ENCODE results near the gene USP54. TPM values are rescaled to one million over a fixed set of nuclear protein-coding genes. Genes with fewer than 3 reads are reported as not detected.

USP54 gene
- total RNA-seq, 2 donors from 2014 or later = 70.8 to 151 TPM

DNA sequence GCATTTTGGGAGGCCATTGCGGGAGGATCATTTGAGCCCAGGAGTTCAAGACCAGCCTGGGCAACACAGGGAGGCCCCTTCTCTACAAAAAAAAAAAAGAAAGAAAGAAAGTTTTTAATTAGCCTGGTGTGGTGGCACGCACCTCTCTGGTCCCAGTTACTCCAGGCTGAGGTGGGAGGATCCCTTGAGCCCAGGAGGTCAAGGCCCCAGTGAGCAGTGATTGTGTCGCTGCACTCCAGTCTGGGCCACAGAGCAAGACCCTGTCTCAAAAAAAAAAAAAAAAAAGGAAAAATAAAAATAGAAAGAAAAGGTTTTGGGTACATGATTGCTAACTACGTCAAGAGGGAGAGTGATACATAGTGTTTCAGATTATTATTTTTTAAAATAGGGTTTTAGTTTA, 2.0 kb upstream of the USP54 start:
- no peaks in the 10 kb centered on the region for H3K9me3 ChIP-seq
- intact Hi-C loops (cut with DNase I) = no loop called here

DNA sequence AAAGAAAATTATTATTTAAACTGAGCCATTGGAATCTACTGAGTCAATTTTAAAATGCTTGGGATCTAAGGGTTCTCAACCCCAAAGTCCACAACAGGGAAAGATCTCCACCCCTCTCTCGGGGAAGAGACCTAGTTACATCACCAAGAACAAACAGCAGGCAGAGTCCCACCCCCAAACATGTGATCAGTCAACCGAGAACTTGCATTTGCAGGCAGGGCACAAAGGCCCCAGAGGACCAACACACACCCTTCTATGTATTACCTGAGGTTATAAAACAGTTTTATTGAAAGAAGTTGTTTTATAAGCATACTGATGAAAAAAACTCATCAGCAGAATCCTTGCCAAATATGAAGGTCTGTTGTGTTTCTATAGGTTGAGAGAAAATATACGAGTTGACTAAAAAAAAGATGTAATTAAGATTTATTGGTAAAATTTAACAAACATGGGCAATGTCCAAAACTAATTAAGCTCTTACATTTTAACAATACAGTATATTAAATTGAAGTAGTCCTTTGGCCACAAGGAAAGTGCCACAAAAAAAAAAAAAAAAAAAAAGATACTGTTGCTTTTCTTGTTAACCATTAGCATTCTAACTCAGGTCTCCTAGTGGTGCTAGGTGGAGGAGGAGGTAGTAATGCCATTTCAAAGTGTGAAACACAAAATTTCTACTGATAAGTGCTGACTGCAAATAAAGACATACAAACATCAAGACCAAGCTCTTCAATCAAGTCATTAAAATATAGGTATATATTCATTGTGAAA, 975 bp upstream of the USP54 start:
- no peaks in the 10 kb centered on the region for H3K36me3 ChIP-seq
- peak overlapping the region; percentile 77 for H3K27ac ChIP-seq
- DNase-seq = peak; percentile 93
- TF ChIP-seq, protein P1, sequence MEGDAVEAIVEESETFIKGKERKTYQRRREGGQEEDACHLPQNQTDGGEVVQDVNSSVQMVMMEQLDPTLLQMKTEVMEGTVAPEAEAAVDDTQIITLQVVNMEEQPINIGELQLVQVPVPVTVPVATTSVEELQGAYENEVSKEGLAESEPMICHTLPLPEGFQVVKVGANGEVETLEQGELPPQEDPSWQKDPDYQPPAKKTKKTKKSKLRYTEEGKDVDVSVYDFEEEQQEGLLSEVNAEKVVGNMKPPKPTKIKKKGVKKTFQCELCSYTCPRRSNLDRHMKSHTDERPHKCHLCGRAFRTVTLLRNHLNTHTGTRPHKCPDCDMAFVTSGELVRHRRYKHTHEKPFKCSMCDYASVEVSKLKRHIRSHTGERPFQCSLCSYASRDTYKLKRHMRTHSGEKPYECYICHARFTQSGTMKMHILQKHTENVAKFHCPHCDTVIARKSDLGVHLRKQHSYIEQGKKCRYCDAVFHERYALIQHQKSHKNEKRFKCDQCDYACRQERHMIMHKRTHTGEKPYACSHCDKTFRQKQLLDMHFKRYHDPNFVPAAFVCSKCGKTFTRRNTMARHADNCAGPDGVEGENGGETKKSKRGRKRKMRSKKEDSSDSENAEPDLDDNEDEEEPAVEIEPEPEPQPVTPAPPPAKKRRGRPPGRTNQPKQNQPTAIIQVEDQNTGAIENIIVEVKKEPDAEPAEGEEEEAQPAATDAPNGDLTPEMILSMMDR (IDR thresholded peaks at IDR 0.05) = no peak
- intact Hi-C loops (cut with DNase I) = no loop called here
- no peaks in the 10 kb centered on the region for H3K9me3 ChIP-seq
- H3K4me1 ChIP-seq = peaks cover 4% of the 10 kb centered on the region
- H3K27me3 ChIP-seq = no peaks in the 10 kb centered on the region
- no peak overlapping the region for H3K4me3 ChIP-seq
- peak overlapping the region in 1 of 2 donors; percentile 36 for H3K9ac ChIP-seq (ENCODE audit: low read depth in 2 of 2, low read length in 2 of 2)

More for the DNA sequence above, 2.0 kb upstream of the USP54 start:
- TF ChIP-seq, protein P1 (IDR thresholded peaks at IDR 0.05) = no peak
- Histone ChIP-seq H3K9ac (ENCODE audit: low read depth in 2 of 2, low read length in 2 of 2) (peak overlapping the region in 1 of 2 donors; percentile 36), H3K27ac (peak overlapping the region; percentile 77), H3K27me3 (no peaks in the 10 kb centered on the region), H3K36me3 (no peaks in the 10 kb centered on the region), H3K4me3 (no peak overlapping the region), H3K4me1 (peaks cover 4% of the 10 kb centered on the region)
- DNase-seq = no peak

DNA sequence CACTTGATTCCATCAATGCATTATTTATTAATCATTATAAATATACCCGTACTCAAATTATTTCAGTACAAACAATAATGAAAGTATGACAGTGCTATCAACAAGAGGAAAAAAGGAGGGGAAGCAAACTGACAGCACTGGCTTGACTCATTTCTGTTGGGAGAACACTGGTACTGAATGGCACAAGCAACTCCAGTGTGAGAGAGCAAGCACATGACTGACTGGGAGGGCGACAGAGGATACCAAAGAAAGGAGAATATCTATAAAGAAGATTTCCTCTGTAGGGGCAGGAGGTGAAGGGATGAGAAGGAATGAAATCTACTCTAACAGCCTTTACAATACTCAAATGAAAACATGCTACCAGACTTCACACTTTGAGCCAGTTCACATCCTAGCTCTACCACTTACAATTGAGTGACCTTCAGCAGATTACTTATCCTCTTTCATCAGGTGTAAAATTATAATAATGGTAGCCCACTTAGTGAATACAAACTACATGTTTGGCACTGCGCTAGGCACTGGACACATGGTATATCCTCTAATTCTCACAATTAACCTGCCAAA, 1.5 kb downstream of the USP54 start:
- Histone ChIP-seq H3K27me3 (no peaks in the 10 kb centered on the region), H3K4me3 (no peak overlapping the region), H3K27ac (peak overlapping the region; percentile 77), H3K9me3 (no peaks in the 10 kb centered on the region), H3K36me3 (no peaks in the 10 kb centered on the region), H3K9ac (ENCODE audit: low read depth in 2 of 2, low read length in 2 of 2) (peak overlapping the region in 1 of 2 donors; percentile 36), H3K4me1 (peaks cover 4% of the 10 kb centered on the region)
- DNase-seq = no peak
- intact Hi-C loops (cut with DNase I) = no loop called here
- TF ChIP-seq, protein P1 (IDR thresholded peaks at IDR 0.05) = no peak

DNA sequence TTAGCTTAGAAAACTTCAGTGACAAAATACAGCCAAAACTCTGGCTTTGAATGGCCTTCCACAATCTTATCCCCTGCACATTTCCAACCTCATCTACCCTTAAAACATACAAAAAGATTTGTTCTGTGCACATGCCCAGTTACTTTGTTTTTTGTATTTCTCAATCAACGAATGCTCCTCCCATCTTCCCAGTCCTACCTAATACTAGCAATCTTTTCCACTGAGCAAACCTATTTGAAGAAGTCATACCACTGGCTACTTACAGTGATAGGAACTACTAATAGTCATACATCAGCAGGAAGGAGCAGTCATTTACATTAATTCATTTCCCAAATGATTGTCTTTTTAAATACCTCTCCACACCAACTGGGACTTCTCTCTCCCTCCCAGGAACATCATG, 2.5 kb downstream of the USP54 start:
- Histone ChIP-seq H3K27ac (peak overlapping the region; percentile 77), H3K27me3 (no peaks in the 10 kb centered on the region), H3K9ac (ENCODE audit: low read depth in 2 of 2, low read length in 2 of 2) (no peak overlapping the region), H3K4me1 (peaks cover 4% of the 10 kb centered on the region), H3K4me3 (no peak overlapping the region), H3K36me3 (no peaks in the 10 kb centered on the region), H3K9me3 (no peaks in the 10 kb centered on the region)
- intact Hi-C loops (cut with DNase I) = no loop called here
- TF ChIP-seq, protein P1 (IDR thresholded peaks at IDR 0.05) = no peak
- no peak for DNase-seq

DNA sequence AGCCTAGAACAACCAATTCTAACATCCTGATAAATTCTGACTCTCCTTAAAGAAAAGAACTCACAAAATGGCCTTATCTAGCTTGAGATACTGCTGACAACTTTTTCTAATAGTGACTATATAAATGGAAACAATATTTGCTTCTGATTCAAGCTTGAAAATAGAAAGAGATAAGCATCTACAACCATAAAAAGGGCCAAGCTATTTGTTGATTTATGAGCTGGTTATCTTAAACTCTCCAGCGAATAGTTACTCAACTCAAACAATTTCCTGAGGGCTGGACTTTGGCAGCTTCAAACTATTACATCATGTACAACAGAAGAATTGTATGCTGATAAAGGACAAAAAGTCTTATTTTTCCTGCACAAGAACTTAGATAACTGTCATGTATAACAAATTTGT, 4.6 kb downstream of the USP54 start:
- peak overlapping the region in 1 of 2 donors; percentile 35 for H3K9ac ChIP-seq (ENCODE audit: low read depth in 2 of 2, low read length in 2 of 2)
- DNase-seq = peak; percentile 68

More for the DNA sequence above, 4.6 kb downstream of the USP54 start:
- TF ChIP-seq, protein P1 (IDR thresholded peaks at IDR 0.05) = no peak
- intact Hi-C loops (cut with DNase I) = no loop called here
- Histone ChIP-seq H3K4me3 (no peak overlapping the region), H3K9me3 (no peaks in the 10 kb centered on the region), H3K36me3 (no peaks in the 10 kb centered on the region), H3K4me1 (peaks cover 4% of the 10 kb centered on the region), H3K27ac (peak overlapping the region; percentile 72), H3K27me3 (no peaks in the 10 kb centered on the region)

Data from colonic mucosa (tissue), 4 donors.